NCI-H748 (cell line): Measurements from ENCODE around the gene INAFM2.

ENCODE experiments used
- DNase-seq: peaks from one replicate; lab custom pipeline; 2025; ENCODE audit not compliant: unreplicated experiment; lab: John Stamatoyannopoulos, UW

INAFM2 gene

DNA sequence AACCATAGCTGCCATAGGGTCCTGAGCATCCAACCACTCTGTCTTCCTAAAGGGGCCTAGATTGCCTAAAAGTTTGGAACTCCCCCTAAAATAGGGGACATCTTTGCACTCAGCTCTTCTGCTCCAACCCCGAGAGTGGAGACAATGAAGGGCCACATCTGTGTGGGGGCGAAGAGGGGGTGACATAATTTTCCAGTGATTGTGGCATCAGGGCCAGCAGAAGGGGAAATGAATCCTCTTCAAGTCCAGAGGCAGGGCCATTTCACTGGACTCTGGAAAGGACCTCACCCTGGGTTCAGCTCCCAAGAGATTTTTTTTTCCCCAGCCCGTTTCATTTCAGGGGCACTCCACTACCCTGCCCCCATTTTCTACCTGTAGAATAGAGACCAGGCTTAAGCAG is 36.0 kb upstream of the INAFM2 start:
- DNase-seq: no peak

DNA sequence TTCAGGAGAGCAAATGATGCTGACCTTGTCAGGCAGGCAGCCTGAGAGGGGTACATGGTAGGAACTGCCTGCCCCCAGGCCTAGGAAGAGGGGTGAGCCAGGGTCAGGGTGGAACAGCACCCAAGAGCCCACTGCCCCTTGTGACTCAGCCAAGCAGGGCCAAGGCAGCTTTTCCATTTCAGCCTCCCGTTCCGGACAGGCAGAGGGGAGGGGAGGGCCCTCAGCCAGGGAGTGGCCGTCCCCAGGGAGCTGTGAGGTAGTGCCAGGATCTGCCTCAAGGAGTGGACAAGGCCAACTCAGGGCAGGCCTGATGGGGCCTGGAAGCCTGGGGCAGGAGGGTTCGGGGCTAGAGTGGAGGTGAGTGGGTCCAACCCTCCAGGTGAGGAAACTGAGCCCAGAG is 35.5 kb upstream of the INAFM2 start:
- no peak for DNase-seq

DNA sequence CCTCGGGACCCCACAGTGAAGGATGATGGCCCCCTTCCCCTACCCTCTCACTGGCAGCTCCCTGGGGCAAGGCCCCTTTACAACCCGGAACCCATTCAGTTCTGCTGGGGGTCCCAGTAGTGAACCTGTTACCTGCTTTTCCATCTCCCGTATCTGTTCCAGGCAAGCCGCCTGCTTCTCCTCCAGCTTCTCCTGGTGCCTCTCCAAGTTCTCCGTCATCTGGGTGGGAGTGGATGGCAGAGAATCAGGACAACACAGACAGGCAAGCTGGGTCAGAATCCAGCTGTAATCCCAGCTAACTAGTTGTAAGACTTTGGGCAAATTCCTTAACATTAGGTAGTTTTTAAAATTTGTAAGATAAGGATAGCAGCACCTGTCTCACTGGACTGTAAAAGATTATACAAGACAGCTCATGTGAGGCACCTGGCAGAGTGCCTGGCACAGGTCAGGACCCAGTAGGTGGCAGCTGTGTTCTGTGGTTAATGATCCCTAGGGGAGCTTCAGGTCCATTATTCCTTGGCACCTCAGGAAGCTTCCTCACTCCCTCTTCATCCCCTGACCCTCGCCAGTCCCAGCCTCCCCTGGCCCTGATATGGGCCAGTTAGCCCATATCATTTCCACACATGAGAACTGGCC is 34.2 kb upstream of the INAFM2 start:
- DNase-seq: no peak

DNA sequence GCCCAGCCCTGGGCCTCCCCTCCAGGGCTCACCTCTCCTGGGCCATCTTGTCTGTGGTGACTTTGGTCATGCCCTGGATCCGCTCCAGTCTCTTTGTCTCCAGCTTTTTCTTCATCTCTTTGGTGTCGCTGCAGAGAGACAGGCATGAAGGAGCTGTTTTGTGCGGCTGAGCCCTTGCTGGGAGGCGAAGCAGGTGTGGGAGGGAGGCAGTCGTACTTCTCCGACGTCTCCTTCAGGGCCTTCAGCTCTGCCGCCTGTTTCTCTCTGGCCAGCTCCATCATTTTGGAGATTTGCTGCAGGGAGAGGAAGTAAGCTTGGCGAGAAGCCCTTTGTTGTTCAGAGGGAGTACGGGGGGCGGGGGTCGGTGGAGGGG is 33.0 kb upstream of the INAFM2 start:
- no peak for DNase-seq

DNA sequence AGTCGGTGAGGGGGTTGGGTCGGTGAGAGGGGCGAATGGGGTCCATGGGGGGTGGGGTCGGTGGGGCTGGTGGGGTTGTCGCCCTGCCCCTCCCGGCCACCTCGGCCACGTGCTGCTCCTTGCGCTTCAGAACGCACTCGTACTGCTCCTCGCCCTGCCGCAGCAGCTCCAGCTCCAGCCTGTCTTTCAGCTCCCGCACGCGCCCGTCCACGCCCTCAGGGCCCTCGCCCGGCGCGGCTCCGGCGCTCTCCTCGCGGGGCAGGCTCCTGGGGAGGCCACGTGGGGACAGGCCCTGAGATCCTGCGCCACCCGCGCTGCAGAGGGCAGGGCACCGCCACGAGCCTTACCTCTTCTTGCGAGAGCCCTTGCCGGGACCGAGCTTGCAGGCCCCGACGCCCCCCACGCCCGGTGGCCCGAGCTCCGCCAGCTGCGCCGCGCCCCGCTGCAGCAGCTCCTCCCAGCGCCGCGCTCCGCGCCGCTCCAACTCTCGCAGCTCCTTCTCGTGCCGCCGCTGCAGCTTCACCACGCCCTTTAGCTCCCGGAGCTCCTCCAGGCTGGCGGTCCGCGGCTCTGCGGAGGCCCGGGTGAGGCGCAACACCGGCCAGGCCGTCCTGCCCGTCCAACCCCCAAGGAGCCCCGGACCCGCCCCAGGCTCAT is 32.4 kb upstream of the INAFM2 start:
- DNase-seq: peak; percentile 67

DNA sequence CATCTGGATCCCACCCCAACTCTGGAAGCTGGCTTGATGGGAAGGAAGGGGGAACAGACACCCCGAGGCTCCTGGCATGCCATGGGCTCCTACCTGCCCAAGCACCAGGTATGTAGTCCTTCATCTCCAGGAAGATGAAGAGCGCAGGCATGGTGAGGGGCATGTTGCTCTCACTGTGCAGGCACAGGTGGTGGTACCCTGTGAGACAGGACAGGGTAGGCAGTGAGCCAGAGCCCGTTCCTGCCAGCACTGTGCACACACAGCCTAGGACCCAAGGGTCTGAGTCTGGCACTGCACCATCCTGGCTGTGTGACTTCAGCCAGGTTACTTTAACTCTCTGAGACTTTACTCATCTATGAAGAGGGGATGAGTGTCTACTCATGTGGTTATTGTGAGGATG is 31.2 kb upstream of the INAFM2 start:
- no peak for DNase-seq

DNA sequence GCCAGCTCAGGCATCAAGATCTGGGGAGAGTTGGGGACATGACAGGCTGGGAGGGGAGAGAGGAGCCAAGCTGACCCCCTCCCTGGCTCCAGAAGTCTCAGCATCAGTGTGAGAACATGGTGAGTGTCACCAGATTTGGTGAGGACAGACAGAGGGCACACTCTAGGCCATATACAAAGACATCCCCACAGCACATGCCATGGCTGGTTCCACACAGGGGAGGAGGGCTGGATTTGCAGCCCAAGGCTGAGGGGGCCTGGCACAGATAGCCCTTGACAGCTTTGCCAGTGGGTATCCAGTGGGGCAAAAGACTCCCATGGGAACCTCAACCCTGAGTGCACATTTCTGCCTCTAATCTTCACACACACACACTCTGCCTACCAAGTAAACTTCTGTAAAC is 30.5 kb upstream of the INAFM2 start:
- no peak for DNase-seq

DNA sequence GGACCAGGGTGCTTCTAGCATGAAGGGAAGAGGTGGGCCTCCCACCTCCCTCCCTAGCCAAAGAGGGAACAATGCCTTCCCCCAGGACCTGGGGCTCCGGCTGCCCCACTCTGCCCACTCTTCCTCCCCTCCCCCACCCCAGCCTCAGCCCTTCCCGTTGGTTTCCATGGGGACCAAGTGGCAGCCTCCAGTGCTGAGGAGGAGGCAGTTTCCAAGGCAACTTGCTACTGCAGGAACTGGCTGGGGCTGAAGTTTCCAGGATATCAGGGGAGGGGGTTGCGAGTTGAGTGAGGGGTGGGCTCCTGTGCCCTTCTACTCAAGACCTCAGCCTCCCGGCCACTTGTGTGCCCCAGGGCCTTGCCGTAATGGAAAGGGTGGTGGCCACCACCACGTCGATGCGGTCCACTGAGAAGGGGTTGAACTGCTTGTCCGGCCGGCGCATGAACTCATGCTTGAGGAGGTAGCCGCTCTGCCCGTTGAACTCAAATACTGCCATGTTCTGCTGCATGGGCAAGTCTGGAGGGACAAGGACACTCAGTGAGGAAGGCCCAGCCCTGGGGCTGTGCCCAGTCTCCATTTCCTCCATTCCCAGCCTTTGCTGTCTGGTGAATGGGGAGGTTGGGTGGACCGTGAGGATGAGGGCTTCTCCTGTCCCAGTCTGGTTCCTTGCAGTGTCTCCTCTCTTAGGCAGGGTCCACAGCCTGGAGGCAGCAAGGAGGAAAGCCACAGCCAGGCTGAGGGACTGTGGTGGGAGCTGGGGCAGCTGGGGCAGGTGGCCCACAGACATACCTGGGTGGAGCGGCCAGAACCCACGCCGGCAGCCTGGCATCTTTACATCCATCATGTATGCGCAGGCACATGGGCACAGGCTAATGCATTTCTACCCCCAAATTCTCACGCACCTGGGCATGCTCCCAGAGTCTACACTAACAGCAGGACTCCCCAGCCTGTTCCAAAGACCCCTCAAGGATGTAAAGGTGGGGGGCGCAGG is 29.3 kb upstream of the INAFM2 start:
- DNase-seq: peak; percentile 27

DNA sequence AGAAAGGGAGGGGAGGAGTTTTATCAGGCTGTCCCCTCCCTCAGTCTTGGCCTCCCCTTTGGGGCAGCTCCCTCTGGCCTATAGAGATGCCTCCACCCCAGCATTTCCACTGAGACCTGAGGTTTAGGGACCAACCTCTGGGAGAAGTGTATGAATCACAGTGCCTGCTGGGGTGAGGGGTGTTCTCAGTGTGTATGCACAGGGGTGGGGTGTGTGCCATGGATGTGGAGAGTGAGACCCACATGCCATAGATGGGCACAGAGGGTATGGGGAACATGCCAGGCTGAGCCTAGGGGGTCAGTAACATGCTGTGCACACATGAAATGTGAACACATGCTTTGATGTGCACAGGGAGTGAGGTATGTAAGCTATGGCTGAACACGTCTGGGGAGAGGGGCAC is 28.2 kb upstream of the INAFM2 start:
- DNase-seq: no peak

DNA sequence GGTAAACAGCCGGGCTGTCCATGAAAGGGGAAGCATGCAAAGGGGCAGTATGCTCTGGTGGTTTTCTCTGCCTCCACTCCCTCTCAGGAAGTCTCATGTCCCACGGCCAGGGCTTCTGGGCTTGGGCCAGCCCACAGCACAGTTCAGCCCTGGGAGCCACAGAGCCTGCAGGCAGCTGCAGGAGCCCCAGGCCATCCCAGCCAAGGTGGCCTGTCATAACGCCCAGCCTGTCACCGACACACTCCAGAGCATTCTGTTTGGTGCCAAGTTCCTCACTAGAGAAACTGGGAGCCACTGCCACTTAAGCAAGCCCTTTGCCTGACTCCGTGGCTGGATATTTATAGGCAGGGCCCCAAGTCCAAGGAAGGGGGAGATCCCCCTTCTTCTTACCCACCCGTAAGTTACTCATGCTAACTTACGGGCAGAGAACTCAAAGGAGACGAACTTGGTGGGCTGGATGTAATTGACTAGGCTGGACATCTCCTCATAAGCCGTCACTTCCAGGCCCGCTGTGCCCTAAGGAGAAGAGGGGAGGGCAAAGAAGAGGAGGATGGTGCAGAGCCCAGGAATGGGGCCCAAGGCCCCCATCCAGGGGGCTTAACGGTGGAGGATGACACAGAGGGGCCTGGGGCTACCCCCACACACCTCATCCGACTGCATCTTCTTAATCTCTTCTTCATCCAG is 27.5 kb upstream of the INAFM2 start:
- no peak for DNase-seq

DNA sequence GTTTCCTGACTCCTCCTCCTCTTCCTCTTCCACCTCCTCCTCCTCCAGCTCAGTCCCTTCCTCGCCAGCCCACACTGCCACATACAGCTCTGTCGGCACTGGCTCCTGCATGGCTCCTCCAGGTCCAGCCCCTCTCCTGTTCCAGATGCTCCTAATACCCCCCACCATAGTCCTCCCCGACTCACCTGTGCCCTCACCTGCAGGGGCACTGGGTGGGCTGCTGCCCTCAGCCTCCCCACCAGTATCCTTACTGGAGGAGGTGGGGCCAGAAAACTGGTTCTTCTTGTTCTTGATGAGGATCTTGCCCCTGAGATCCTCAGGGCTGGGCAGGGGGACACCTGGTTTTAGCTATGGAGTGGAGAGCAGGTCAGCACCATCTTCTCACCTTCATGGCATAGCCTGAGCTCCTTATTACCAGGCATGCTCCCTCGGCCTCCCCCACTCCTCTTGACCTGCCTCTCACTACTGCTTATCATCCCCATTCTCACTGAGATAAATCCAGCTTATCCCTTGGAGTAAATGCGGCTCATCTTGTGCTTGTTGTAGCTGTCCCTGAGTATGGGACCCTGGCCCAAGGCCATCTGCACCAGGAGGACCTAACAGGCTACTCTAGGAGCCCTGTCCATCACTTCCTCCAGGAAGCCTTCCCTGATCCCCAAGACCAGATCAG is 26.8 kb upstream of the INAFM2 start:
- no peak for DNase-seq

DNA sequence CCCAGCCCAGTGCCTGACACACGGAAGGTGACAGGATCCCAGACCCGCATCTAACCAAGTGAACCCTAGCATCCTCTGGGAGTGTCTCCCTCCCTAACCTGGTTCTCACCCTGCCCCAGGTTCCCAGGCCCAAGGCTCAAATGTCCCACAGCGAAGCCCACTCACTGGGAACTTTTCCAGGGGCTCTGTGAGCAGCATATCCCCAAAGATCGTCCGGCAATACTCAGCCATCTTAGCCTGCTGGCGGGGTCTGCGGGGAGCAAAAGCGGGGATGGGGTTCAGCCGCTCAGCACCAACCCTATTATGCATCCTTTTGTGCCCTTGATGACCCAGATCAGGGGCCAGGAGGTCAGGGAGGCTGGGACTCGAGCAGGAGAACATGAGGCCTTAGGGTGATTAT is 26.1 kb upstream of the INAFM2 start:
- DNase-seq: no peak

DNA sequence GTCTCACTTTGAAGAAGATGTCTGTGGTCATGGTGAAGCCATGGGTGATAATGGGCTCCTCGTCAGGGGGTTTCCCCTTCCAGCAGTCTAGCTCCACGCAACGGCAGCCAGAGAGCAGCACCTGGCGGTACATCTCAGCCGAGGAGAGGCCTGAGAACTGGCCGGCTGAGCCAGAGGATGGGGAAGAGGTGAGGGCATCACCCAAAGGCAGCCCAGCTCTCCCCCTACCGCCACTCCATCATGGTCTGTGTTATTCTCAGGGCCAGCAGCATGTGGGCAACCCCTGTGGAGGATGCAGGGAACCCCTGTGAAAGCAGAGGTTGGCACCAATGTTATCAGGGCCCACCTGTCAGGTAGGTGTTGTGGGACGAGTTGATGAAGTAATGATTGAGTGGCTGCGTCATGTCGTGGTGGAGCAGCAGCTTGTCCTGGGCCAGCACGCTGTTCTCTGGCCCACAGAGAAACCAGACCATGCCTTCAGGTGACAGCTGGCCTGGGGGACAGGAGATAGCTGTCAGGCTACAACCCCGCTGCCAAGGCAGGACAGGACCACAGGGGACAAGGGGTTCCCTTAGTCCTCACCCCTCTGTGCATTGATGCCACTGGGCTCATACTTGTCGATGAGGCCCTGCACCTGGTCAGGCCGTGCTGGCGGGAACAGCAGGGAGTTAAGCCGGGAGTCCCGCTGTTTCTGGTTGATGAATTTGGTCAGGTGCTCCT is 25.1 kb upstream of the INAFM2 start:
- DNase-seq: no peak

DNA sequence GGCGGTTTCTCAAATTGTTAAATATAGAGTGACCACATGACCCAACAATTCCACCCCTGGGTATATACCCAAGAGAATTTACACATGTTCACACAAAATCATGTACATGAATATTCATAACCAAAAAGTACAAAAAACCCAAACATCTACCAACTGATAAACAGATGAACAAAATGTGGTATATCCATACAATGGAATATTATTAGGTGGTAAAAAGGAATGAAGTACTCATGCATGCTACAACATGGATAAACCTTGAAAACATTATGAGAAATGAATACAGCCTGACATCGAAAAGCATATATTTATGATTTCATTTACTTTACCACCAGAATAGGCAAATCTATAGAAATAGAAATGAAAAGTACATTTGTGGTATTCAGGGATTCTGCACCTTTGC is 23.1 kb upstream of the INAFM2 start:
- DNase-seq: no peak

DNA sequence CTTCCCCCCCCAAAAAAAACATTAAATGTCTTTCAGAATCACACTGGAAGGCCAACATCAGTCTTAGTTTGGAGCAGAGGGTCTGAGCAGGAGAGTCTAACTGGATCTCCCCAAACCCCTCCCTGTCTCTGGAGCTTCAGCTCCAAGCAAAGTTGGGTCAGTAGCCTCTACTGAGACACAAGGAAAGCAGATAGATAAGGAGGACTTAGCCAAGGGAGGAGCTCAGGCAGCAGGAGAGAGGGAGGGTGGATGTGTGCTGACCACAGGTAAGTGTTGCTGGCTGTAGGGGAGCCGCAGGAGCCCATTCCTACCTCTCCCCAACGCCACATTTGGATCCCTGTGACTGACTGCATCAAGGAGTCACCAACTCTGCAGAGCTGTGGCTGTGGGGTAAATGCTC is 22.7 kb upstream of the INAFM2 start:
- DNase-seq: no peak

DNA sequence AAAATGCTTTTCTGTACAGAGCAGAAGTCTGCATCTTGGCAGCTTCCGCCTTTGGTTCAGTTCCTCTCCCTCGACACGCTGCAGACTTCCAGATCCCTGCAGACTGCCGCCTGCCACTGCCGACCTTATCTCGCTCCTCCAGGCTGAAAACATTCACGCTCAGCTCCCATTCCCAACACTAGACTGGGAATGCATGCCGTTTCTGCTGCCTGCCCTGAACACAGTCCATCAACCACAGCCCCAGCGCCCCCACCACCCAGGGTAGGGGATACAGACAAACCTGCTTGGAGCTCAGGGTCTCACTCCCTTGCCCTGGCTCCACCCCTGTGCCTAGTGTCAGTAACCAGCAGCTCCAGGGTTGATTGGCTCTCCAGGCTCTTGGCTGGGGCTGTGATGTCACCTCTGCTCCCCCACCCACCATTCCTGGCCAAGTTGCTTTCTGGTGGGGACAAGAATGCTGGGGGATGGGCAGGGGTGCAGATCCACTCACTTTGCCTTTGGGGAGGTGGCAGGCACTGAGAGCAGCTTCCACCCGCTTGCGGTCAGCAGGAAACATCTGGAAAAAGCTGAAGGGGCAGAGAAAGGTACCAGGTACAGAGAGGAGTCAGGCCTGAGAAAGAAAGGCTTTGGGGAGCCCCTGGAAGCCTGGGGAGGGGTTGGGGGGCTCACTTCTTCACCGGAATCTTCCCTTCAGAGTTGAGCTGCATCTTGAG is 21.9 kb upstream of the INAFM2 start:
- DNase-seq: no peak

DNA sequence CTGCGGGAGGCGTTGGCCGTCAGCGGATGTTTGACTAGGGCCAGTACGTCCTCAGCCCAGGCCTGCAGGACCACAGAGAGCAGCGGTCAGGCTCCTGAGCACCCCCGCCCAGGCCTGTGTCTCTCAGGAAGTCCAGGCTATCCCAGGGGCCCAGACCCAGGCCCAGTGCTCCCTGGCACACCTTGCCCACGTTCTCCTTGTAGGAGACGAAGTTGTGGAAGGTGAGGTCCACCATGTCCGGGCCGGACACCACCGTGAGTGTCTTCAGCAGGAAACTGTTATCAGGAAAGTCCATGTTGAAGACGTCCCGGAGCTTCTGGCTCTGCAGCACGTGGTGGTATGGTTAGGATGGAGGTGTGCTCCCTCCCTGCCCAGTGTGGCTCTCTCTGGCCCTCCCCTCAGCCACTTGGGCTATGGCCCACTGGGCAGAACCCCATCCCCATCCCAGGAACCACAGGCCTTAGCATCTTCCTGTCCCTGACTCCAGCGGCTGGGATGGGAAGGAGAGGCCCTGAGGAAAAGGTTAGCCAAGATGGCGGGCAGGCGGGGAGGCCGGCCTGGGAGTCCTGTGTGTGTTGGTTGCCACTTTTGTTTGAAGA is 21.1 kb upstream of the INAFM2 start:
- no peak for DNase-seq

DNA sequence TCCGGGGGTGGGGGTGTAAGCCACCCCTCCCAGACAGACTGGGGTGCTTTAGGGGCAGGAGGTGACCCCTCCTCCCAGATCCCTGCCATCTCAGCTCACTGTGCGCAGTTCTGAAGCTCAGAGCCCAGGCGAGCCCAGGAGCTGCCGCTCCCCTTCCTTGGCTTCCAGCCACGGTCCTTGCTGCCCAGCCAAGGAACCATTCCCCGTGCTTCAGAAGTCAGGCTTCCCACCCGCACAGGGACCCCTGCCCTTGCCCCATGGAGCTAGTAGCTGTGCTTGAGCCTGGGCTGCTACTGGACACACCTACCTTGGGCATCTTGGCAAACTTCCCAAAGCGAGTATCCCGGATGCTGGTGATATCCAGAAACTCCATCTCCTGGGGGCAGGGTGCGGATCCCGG is 20.5 kb upstream of the INAFM2 start:
- no peak for DNase-seq

DNA sequence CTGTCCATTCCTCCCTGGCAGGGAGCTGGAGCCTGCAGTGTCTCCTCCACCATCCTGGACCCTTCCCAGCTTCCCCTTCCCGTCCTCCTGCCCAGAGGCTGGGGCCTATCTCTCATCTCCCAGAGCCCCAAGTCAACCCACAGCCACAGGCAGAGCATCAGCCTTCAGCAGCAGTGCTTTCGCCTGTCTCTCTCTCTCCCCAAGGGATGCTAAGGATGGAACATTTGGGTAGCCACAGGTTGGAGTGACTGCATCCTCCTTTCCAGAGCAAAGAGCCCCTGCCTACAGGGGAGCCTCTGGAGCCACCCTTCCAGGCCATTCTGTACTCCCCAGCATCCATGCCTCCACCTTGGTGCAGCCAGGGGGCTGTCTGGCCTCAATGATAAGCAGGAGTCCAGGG is 19.9 kb upstream of the INAFM2 start:
- DNase-seq: no peak
